SK-N-SH (cell line): ENCODE data around the gene SNRNP35.

Experiments used
- CHD2 ChIP-seq: fragments of 150-350 bp; IDR thresholded peaks from 2 replicates; pipeline ENCODE4 v1.6.1; 2018; ENCODE audit warnings: low read length; ENCODE audit not compliant: partially characterized antibody
- CTCF ChIP-seq: fragments of 200-600 bp; sonication (generic); IDR thresholded peaks from 2 replicates; pipeline ENCODE4 v1.6.1; 2017; ENCODE audit warnings: antibody characterized with exemption, mild to moderate bottlenecking, moderate library complexity
- EZH2phosphoT487 ChIP-seq: fragments of 200-600 bp; sonication (generic); IDR thresholded peaks from 2 replicates; pipeline ENCODE4 v1.6.1; 2017; ENCODE audit warnings: low read depth, mixed run types, mild to moderate bottlenecking, antibody characterized with exemption, moderate library complexity, borderline replicate concordance
- GATA2 ChIP-seq: sonication (generic); formaldehyde crosslinking; IDR thresholded peaks from 2 replicates; pipeline ENCODE4 v1.5.0; 2020; ENCODE audit warnings: mild to moderate bottlenecking, missing genetic modification reagents
- MAX ChIP-seq: IDR thresholded peaks from 2 replicates; pipeline ENCODE4 v1.4.0; 2012; ENCODE audit warnings: low read depth
- MEF2A ChIP-seq: IDR thresholded peaks from 2 replicates; pipeline ENCODE4 v1.4.0; 2012; ENCODE audit warnings: low read depth, borderline replicate concordance
- MXI1 ChIP-seq: IDR thresholded peaks from 2 replicates; pipeline ENCODE4 v1.6.1; 2012; ENCODE audit warnings: mild to moderate bottlenecking, low read depth, low read length, improper control_type of control experiment
- RAD21 ChIP-seq: IDR thresholded peaks from 2 replicates; pipeline ENCODE4 v1.6.1; 2012; ENCODE audit warnings: mild to moderate bottlenecking, low read length
- TAF1 ChIP-seq: IDR thresholded peaks from 2 replicates; pipeline ENCODE4 v1.6.1; 2012; ENCODE audit warnings: low read depth, mild to moderate bottlenecking, low read length, moderate library complexity, borderline replicate concordance
- YY1 ChIP-seq: IDR thresholded peaks from 2 replicates; pipeline ENCODE4 v1.4.0; 2012; ENCODE audit warnings: low read depth, mild to moderate bottlenecking
- TF ChIP-seq, protein P1 (sequence below): IDR thresholded peaks from 2 replicates; pipeline ENCODE4 v1.4.0; 2012; ENCODE audit warnings: low read depth, borderline replicate concordance
- TF ChIP-seq, protein P2 (sequence below): fragments of 150-350 bp; IDR thresholded peaks from 2 replicates; pipeline ENCODE4 v1.6.1; 2017; ENCODE audit warnings: antibody characterized with exemption, low read length, low read depth, borderline replicate concordance
- TF ChIP-seq, protein P3 (sequence below): IDR thresholded peaks from 2 replicates; pipeline ENCODE4 v1.6.1; 2012; ENCODE audit warnings: mild to moderate bottlenecking, low read depth, low read length, moderate library complexity

- TF ChIP-seq MAX (no peak), EZH2phosphoT487 (no peak), RAD21 (no peak), CTCF (no peak), MXI1 (no peak), YY1 (no peak), TAF1 (no peak), MEF2A (no peak), GATA2 (CRISPR knock-in tag) (no peak), CHD2 (no peak)
- TF ChIP-seq, protein P1, sequence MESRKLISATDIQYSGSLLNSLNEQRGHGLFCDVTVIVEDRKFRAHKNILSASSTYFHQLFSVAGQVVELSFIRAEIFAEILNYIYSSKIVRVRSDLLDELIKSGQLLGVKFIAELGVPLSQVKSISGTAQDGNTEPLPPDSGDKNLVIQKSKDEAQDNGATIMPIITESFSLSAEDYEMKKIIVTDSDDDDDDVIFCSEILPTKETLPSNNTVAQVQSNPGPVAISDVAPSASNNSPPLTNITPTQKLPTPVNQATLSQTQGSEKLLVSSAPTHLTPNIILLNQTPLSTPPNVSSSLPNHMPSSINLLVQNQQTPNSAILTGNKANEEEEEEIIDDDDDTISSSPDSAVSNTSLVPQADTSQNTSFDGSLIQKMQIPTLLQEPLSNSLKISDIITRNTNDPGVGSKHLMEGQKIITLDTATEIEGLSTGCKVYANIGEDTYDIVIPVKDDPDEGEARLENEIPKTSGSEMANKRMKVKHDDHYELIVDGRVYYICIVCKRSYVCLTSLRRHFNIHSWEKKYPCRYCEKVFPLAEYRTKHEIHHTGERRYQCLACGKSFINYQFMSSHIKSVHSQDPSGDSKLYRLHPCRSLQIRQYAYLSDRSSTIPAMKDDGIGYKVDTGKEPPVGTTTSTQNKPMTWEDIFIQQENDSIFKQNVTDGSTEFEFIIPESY, result no peak
- TF ChIP-seq, protein P2, sequence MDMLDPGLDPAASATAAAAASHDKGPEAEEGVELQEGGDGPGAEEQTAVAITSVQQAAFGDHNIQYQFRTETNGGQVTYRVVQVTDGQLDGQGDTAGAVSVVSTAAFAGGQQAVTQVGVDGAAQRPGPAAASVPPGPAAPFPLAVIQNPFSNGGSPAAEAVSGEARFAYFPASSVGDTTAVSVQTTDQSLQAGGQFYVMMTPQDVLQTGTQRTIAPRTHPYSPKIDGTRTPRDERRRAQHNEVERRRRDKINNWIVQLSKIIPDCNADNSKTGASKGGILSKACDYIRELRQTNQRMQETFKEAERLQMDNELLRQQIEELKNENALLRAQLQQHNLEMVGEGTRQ, result no peak
- TF ChIP-seq, protein P3, sequence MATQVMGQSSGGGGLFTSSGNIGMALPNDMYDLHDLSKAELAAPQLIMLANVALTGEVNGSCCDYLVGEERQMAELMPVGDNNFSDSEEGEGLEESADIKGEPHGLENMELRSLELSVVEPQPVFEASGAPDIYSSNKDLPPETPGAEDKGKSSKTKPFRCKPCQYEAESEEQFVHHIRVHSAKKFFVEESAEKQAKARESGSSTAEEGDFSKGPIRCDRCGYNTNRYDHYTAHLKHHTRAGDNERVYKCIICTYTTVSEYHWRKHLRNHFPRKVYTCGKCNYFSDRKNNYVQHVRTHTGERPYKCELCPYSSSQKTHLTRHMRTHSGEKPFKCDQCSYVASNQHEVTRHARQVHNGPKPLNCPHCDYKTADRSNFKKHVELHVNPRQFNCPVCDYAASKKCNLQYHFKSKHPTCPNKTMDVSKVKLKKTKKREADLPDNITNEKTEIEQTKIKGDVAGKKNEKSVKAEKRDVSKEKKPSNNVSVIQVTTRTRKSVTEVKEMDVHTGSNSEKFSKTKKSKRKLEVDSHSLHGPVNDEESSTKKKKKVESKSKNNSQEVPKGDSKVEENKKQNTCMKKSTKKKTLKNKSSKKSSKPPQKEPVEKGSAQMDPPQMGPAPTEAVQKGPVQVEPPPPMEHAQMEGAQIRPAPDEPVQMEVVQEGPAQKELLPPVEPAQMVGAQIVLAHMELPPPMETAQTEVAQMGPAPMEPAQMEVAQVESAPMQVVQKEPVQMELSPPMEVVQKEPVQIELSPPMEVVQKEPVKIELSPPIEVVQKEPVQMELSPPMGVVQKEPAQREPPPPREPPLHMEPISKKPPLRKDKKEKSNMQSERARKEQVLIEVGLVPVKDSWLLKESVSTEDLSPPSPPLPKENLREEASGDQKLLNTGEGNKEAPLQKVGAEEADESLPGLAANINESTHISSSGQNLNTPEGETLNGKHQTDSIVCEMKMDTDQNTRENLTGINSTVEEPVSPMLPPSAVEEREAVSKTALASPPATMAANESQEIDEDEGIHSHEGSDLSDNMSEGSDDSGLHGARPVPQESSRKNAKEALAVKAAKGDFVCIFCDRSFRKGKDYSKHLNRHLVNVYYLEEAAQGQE, result no peak
These were observed 58.4 kb downstream of the SNRNP35 start for GRCh38 chr12:123516216-123516780.
